NCI-H2227 (cell line): ENCODE data around the gene PCDH10.
"Not testable (repeated sequence)": the region's sequence is repeated elsewhere in the genome, so short reads cannot be mapped to it uniquely, and the experiment has no call there.

Experiments used
- DNase-seq: peaks from one replicate; lab custom pipeline; 2025; ENCODE audit not compliant: unreplicated experiment; lab: John Stamatoyannopoulos, UW

Gene PCDH10

DNA sequence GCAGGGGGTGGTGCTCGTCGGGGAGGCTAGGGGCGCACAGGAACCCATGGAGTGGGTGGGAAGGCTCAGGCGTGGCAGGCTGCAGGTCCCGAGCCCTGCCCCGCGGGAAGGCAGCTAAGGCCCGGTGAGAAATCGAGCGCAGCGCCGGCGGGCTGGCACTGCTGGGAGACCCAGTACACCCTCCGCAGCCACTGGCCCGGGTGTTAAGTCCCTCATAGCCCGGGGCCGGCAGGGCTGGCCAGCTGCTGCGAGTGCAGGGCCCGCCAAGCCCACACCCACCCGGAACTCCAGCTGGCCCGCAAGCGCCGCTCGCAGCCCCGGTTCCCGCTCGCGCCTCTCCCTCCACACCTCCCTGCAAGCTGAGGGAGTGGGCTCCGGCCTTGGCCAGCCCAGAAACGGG, 91.4 kb downstream of the PCDH10 start:
- not testable (repeated sequence) for DNase-seq
